Measurements from ENCODE around the gene CNTD1.

The CNTD1 gene

DNA sequence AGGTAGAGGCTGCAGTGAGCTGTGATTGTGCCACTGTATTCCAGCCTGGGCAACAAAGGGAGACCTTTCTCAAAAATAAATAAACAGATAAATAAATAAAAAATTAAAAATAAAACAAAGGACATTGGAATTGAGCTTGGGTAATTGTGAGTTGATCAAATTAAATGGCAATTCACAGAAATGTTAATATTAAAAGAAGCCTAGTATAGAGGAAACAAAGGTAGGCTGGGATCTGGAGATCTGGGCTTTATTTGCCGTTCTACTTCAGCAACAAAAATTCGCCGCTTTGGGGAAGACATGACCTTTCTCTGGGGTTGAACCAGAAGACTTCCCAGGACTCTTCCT lies 25.7 kb upstream of the CNTD1 start:
- CTCF ChIA-PET = interaction anchor here (1.1 to 3.6 kb wide), 8 partner anchors 9 to 225 kb away, joined by 3 to 31 read pairs (median 7); partner anchors contain the start of genes BECN1, PSMC3IP, RAMP2 and RPL27
- TF ChIP-seq, protein P1, sequence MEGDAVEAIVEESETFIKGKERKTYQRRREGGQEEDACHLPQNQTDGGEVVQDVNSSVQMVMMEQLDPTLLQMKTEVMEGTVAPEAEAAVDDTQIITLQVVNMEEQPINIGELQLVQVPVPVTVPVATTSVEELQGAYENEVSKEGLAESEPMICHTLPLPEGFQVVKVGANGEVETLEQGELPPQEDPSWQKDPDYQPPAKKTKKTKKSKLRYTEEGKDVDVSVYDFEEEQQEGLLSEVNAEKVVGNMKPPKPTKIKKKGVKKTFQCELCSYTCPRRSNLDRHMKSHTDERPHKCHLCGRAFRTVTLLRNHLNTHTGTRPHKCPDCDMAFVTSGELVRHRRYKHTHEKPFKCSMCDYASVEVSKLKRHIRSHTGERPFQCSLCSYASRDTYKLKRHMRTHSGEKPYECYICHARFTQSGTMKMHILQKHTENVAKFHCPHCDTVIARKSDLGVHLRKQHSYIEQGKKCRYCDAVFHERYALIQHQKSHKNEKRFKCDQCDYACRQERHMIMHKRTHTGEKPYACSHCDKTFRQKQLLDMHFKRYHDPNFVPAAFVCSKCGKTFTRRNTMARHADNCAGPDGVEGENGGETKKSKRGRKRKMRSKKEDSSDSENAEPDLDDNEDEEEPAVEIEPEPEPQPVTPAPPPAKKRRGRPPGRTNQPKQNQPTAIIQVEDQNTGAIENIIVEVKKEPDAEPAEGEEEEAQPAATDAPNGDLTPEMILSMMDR (IDR thresholded peaks at IDR 0.05; ENCODE audit: control extremely low read depth, extremely low read depth, low read depth, missing control alignments) = no peak
- POLR2A ChIA-PET = interaction anchor here (1.1 kb wide), 1 partner anchor 237 kb away, joined by 3 read pairs; the partner anchor contains the start of gene NAGLU
- no peak for DNase-seq (ENCODE audit: extremely low spot score)

DNA sequence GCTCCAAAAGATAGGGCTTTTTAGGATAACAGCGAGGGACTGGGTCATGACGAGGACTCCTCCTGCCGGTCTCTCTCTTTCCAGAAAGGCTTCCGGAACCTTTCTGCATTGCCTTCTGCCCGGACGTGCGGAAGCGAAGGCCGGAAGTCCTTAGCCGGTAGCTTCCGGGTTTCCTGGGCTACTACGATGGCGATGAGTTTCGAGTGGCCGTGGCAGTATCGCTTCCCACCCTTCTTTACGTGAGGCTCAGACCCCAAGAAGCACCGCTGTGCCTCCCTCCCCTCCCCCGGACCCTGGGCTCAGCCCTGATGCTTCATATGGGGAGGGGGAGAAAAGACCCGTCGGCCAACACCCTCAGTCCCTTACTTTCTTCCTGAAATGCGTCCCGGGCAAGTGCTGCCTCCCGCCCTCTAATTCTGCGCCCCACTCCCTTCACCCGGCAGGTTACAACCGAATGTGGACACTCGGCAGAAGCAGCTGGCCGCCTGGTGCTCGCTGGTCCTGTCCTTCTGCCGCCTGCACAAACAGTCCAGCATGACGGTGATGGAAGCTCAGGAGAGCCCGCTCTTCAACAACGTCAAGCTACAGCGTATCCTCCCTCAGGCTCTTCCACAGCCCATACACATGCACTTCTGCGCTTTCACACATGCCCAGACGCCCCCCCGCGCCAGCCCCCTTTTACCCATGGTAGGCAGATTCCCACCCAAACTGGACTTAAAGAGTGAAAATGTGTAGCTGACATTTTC lies 25.2 kb upstream of the CNTD1 start, which contains the start of gene VPS25:
Gene VPS25 (plus strand): TSS at position 160 of the 746 bp plus-strand sequence. CDS start 27 bp downstream, at position 187.
- peak; percentile 88 for DNase-seq (ENCODE audit: extremely low spot score)
- ChIA-PET POLR2A (interaction anchor here (1.1 kb wide), 2 partner anchors 90 to 237 kb away, joined by 3 read pairs; partner anchors contain the start of gene NAGLU), CTCF (interaction anchor here (1.2 to 3.6 kb wide), 9 partner anchors 10 to 225 kb away, joined by 3 to 31 read pairs (median 4); partner anchors contain the start of genes BECN1, PSMC3IP, RAMP2 and RPL27)
- TF ChIP-seq, protein P1 (IDR thresholded peaks at IDR 0.05; ENCODE audit: control extremely low read depth, extremely low read depth, low read depth, missing control alignments) = no peak

DNA sequence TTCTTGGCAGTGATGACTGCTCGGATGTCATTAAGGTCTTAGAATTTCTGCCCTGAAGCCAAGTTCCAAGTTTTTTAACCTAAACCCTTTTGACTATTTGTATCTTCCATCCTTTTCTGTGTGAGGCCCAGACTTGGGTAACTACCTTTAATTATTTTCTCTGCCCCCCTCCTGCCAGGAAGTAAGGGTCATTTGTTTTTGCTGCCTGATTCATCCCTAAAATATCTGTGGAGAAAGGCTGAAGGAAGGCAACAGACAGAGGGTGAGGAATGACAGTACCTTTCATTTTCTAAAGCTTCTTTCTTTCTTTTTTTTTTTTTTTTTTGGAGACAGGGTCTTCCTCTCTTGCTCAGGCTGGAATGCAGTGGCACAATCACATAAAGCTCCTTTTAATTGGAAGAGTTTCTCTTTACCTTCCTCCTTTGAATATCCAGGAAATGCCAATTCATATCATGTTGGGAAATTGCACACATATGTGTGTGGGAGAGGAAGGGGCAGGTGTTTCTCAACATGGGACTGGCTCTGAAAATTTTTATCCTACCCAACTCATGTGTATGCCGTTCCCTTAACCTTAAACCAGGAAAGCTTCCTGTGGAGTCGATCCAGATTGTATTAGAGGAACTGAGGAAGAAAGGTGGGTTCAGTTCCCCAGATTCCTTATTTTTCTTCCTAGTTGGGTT lies 24.5 kb upstream of the CNTD1 start:
- ChIA-PET POLR2A (interaction anchor here (1.1 kb wide), 1 partner anchor 91 kb away, joined by 3 read pairs; no protein-coding TSS in a partner anchor), CTCF (interaction anchor here (0.5 to 3.6 kb wide), 8 partner anchors 10 to 196 kb away, joined by 3 to 31 read pairs (median 7); partner anchors contain the start of genes BECN1, PSMC3IP and RAMP2)
- no peak for DNase-seq (ENCODE audit: extremely low spot score)
- TF ChIP-seq, protein P1 (IDR thresholded peaks at IDR 0.05; ENCODE audit: control extremely low read depth, extremely low read depth, low read depth, missing control alignments) = no peak

DNA sequence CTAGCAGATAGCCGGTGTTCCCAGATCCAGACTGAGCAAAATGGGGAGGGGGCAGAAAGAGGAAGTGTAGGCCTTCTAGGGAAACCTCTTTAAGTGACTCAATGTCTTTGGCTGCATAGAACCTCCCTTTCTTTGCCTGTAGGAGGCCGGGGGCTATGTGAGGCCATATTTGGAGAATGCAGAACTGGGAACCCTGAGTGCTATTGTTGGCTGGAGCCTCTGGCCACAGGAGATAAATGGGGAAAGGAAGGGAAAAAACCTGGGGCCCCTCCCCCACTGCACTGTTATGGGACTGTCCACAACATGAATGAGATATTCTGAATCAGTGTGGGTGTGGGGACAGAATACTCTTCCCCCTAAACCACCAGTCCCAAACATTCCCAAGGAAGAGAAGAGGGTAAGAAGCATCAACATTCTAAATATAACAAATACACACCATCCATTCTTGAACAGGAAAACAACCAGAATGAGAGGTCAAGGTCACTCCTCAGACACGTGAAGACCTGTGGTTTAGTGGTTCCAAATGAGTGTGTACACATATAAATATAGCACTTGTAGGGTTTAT lies 23.0 kb upstream of the CNTD1 start:
- TF ChIP-seq, protein P1 (IDR thresholded peaks at IDR 0.05; ENCODE audit: control extremely low read depth, extremely low read depth, low read depth, missing control alignments) = no peak
- DNase-seq (ENCODE audit: extremely low spot score) = no peak
- ChIA-PET POLR2A (no interaction called here), CTCF (no interaction called here)

DNA sequence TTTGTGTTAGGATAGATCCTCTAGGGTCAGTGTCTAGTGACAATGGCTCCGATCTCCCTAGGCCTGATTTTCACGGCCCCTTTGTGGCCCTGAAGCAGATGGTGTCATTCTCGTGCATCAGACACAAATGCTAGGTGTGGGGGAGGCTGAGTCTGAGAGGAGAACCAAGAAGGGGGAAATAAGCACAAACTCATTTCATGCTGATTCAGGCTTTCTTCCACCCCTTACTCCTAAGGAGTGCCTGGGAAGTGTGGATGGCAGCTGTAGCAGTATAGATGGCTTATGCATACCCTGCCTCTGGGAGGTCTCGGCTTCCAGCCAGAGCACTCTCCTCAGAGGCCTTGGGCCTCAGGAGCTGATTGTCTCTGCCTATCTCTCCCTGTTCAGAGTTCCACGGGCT lies 20.1 kb upstream of the CNTD1 start:
- CTCF ChIA-PET = interaction anchor here (1.1 to 2.1 kb wide), 4 partner anchors 9 to 200 kb away, joined by 3 to 6 read pairs (median 4); partner anchors contain the start of gene RAMP2
- TF ChIP-seq, protein P1 (IDR thresholded peaks at IDR 0.05; ENCODE audit: control extremely low read depth, extremely low read depth, low read depth, missing control alignments) = no peak

More for the DNA sequence above, 20.1 kb upstream of the CNTD1 start:
- POLR2A ChIA-PET = no interaction called here
- no peak for DNase-seq (ENCODE audit: extremely low spot score)

Data from GM10248 (cell line).